SU-DHL-6 (cell line): ENCODE data around the gene EIF4E1B.

Source experiments
- H2AFZ ChIP-seq: fragments of 200-600 bp; sonication (generic); 2 replicates; pipeline ENCODE4 v1.6.1; 2014; ENCODE audit warnings: low read depth, mild to moderate bottlenecking, moderate library complexity, mixed read lengths, antibody characterized with exemption, low read length; ENCODE audit not compliant: severe bottlenecking
- H3F3A ChIP-seq: fragments of 200-600 bp; shearing (Covaris generic); 2 replicates; pipeline ENCODE4 v1.6.0; 2016; ENCODE audit warnings: antibody characterized with exemption, mild to moderate bottlenecking; ENCODE audit not compliant: insufficient read depth
- H3K27ac ChIP-seq: fragments of 200-600 bp; sonication (generic); 2 replicates; pipeline ENCODE4 v1.5.1; 2016; ENCODE audit warnings: low read depth, mild to moderate bottlenecking, low read length, moderate library complexity, mixed read lengths
- H3K27me3 ChIP-seq: fragments of 200-600 bp; sonication (generic), shearing (Covaris generic); 2 replicates; pipeline ENCODE4 v1.6.0; 2014; ENCODE audit warnings: mild to moderate bottlenecking, low read length
- H3K36me3 ChIP-seq: fragments of 200-600 bp; sonication (generic); 2 replicates; pipeline ENCODE4 v1.6.1; 2014; ENCODE audit warnings: mild to moderate bottlenecking, low read length, mixed read lengths
- H3K4me2 ChIP-seq: fragments of 300-600, 200-600 bp; shearing (Covaris generic), sonication (generic); 2 replicates; pipeline ENCODE4 v1.6.0; 2014; ENCODE audit warnings: low read length, low read depth, mild to moderate bottlenecking; ENCODE audit not compliant: poor library complexity, severe bottlenecking
- H3K4me3 ChIP-seq: fragments of 200-600 bp; sonication (generic); 2 replicates; pipeline ENCODE4 v1.5.1; 2014; ENCODE audit warnings: antibody characterized with exemption, low read length, mild to moderate bottlenecking, mixed read lengths; ENCODE audit not compliant: insufficient read depth, poor library complexity, severe bottlenecking
- H3K79me2 ChIP-seq: fragments of 200-600 bp; sonication (generic); 2 replicates; pipeline ENCODE4 v1.6.1; 2014; ENCODE audit warnings: mild to moderate bottlenecking, low read length, moderate library complexity; ENCODE audit not compliant: insufficient read depth
- H3K9ac ChIP-seq: fragments of 200-600 bp; sonication (generic); 2 replicates; pipeline ENCODE4 v1.7.0; 2014; ENCODE audit warnings: mild to moderate bottlenecking, low read length
- H3K9me2 ChIP-seq: fragments of 200-600 bp; sonication (generic); replicated peaks from 2 replicates; pipeline ENCODE4 v1.6.1; 2014; ENCODE audit warnings: low read length; ENCODE audit not compliant: insufficient read depth
- H3K9me3 ChIP-seq: fragments of 200-600 bp; sonication (generic); 2 replicates; pipeline ENCODE4 v1.6.1; 2014; ENCODE audit warnings: low read length, mixed read lengths; ENCODE audit not compliant: insufficient read depth
- H4K20me1 ChIP-seq: fragments of 200-600 bp; sonication (generic); 2 replicates; pipeline ENCODE4 v1.6.1; 2014; ENCODE audit warnings: low read depth, mild to moderate bottlenecking, antibody characterized with exemption, low read length, moderate library complexity, mixed read lengths
- EZH2phosphoT487 ChIP-seq: fragments of 200-600 bp; sonication (generic), shearing (Covaris generic); conservative IDR thresholded peaks from 2 replicates; pipeline ENCODE4 v1.6.1; 2018; ENCODE audit warnings: mild to moderate bottlenecking, antibody characterized with exemption, low read length, moderate library complexity, mixed read lengths
- TF ChIP-seq, protein P1 (sequence below): fragments of 200-600 bp; sonication (generic); IDR thresholded peaks from one replicate; pipeline ENCODE4 v1.5.1; 2017; ENCODE audit warnings: antibody characterized with exemption, mild to moderate bottlenecking, low read length, moderate library complexity; ENCODE audit not compliant: insufficient read depth, poor library complexity, severe bottlenecking

EIF4E1B gene

DNA sequence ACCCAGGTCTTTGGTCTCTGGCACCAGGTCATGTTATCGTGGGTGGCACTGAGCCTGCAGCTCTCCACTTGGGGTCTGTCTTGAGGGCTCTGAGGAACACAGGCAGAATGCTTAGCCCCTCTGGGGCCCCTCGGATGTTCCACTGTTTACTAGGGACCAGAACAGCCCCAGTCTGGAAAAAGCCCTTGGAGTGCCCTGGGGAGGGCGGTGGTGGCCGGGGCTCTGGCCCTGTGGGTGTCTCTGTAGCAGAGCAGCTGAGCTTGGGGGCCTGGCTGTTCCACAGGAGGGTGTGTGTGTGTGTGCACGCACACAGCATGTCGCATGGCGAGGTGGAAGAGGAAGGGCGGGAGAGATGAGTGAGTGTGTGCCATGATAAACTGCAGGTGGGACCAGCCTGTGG, 35.9 kb upstream of the EIF4E1B start:
- TF ChIP-seq EZH2phosphoT487: no peak
- TF ChIP-seq, protein P1, sequence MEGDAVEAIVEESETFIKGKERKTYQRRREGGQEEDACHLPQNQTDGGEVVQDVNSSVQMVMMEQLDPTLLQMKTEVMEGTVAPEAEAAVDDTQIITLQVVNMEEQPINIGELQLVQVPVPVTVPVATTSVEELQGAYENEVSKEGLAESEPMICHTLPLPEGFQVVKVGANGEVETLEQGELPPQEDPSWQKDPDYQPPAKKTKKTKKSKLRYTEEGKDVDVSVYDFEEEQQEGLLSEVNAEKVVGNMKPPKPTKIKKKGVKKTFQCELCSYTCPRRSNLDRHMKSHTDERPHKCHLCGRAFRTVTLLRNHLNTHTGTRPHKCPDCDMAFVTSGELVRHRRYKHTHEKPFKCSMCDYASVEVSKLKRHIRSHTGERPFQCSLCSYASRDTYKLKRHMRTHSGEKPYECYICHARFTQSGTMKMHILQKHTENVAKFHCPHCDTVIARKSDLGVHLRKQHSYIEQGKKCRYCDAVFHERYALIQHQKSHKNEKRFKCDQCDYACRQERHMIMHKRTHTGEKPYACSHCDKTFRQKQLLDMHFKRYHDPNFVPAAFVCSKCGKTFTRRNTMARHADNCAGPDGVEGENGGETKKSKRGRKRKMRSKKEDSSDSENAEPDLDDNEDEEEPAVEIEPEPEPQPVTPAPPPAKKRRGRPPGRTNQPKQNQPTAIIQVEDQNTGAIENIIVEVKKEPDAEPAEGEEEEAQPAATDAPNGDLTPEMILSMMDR: no peak
- Histone ChIP-seq H2AFZ (no peak overlapping the region), H3K27me3 (no peaks in the 10 kb centered on the region), H3K9me3 (peaks cover 5% of the 10 kb centered on the region; the same call in 1 of the 2 replicates), H3K79me2 (no peaks in the 10 kb centered on the region), H3F3A (no peaks in the 10 kb centered on the region), H3K4me3 (no peak overlapping the region), H3K9me2 (no peaks in the 10 kb centered on the region), H4K20me1 (no peaks in the 10 kb centered on the region), H3K4me2 (no peak overlapping the region), H3K9ac (no peak overlapping the region), H3K27ac (no peak overlapping the region), H3K36me3 (no peaks in the 10 kb centered on the region)

DNA sequence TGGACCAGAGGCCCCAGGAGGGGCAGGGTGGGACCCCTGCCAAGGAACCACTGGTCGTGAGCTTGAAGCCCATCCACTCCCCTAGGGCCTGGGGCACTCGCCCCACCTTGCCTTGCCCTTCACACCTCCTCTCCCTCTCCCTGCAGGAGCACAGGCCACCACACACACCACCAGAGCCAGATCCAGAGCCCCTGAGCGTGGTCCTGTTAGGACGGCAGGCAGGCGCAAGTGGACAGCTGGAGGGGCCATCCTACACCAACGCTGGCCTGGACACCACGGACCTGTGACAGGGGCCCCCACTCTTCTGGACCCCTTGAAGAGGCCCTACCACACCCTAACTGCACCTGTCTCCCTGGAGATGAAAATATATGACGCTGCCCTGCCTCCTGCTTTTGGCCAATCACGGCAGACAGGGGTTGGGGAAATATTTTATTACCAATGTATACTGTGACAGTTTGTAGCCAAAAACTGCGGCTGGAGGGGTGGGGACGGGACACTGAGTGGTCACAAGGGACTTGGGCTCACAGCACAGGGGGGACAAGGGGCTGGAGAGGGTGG, 35.0 kb upstream of the EIF4E1B start:
- Histone ChIP-seq H3F3A (no peaks in the 10 kb centered on the region), H2AFZ (no peak overlapping the region), H3K27me3 (no peaks in the 10 kb centered on the region), H3K79me2 (no peaks in the 10 kb centered on the region), H3K9me3 (peaks cover 5% of the 10 kb centered on the region; the same call in 1 of the 2 replicates), H3K27ac (no peak overlapping the region), H3K9me2 (no peaks in the 10 kb centered on the region), H3K4me2 (no peak overlapping the region), H3K4me3 (no peak overlapping the region), H3K36me3 (no peaks in the 10 kb centered on the region), H4K20me1 (no peaks in the 10 kb centered on the region), H3K9ac (no peak overlapping the region)
- TF ChIP-seq, protein P1: no peak
- no peak for TF ChIP-seq EZH2phosphoT487

DNA sequence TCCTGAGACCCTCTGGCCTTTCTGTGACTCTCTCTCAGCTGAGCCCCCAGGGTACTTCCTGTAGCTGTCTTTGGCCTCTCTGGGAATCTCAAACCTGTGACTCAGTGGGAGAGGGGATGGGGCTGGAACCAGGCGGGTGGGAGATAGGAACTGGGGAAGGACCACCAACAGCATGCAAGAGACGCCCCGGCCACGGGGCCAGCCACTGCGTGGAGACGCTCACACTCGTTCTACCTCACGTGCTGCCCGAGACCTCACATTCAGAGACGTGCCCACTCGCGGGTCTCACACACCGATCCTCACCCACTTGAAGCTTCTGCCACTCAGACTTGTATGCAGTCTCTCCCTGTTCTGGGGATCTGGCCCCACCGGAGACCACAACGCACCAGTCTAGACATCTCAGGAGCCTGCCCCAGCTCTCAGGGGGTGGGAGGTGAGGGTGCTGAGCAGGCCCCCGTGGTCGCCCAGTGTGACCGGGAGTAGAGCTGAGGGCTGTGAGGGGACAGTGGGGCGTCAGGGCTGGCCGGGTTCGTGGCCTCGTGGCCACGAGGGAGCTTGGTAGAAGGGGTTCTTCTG, 34.3 kb upstream of the EIF4E1B start:
- no peak overlapping the region for H3K9ac ChIP-seq
- H3K36me3 ChIP-seq: no peaks in the 10 kb centered on the region
- H3K4me2 ChIP-seq: no peak overlapping the region
- H2AFZ ChIP-seq: no peak overlapping the region
- TF ChIP-seq, protein P1: no peak
- no peak for TF ChIP-seq EZH2phosphoT487
- H3K27ac ChIP-seq: no peak overlapping the region
- H3K4me3 ChIP-seq: no peak overlapping the region
- H3K9me3 ChIP-seq: peaks cover 5% of the 10 kb centered on the region; the same call in 1 of the 2 replicates
- H4K20me1 ChIP-seq: no peaks in the 10 kb centered on the region
- no peaks in the 10 kb centered on the region for H3K79me2 ChIP-seq
- no peaks in the 10 kb centered on the region for H3K27me3 ChIP-seq
- H3F3A ChIP-seq: no peaks in the 10 kb centered on the region
- H3K9me2 ChIP-seq: no peaks in the 10 kb centered on the region
